H1 (cell line): ENCODE results near the gene DNER. TPM values are rescaled to one million over a fixed set of nuclear protein-coding genes. Genes with fewer than 3 reads are reported as not detected.

Source experiments
- EZH2 ChIP-seq: fragments of 200-600 bp; sonication (generic); IDR thresholded peaks from 2 replicates; pipeline ENCODE4 v1.7.1; 2012; ENCODE audit warnings: low read depth, mild to moderate bottlenecking, moderate library complexity, low read length, inconsistent platforms; ENCODE audit not compliant: severe bottlenecking
- polyA plus RNA-seq, 7 experiments: library from polyadenylated mRNA; depleted of rRNA in 3 of 7; stranded (reverse) in 5 of 7; unstranded in 2 of 7; fragments of >200 nt in 5 of 7; fragments of 200-250 nt in 2 of 7; gene quantifications; 1 replicate in 5 of 7; 2 replicates in 1 of 7; 4 replicates in 1 of 7; pipeline versions ENCODE4 v1.2.1 to v1.2.3, GENCODE V29; 2011 to 2013; ENCODE audit warnings: missing spikeins in 2 of 7, mixed read lengths in 2 of 7
- total RNA-seq: library from RNA; stranded (reverse); fragmentation: NEBNext Ultra II Directional; extraction: Animal tissue kit (Norgen Biotek cat#: 25700); gene quantifications from 2 replicates; pipeline ENCODE4 v1.2.1, GENCODE V29; 2021

The DNER gene
- total and polyA plus RNA-seq, 2 of the 8 experiments (the other 6 are each of a cell fraction or from before 2014, with no cell fraction given): 6.8 to 16.3 TPM

DNA sequence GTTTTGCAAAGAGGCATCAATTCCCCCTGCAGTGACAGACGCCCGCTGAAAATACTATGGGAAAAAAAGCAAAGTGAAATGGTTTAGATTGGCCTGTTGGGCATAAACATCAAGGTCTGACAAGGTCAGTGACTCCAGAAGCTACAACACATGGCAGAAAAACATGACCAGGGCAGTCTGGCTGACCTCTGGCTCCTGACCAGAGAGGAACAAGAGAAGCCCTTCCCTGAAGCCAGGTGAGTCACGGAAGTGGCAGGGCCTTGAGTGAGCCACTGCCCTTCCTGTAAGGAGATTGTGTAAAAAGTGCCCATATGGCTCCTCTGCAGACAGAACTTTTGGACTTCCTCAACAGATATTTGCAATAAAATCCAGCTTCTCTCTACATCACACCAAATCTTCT is 72.0 kb downstream of the DNER start (continued):
- TF ChIP-seq EZH2: no peak
